Medulla oblongata (tissue), 1 donor: ENCODE results near the gene DDR1.

ENCODE experiments used
- DNase-seq: peaks from one replicate; pipeline ENCODE4 v3.0.0-alpha.2; 2015; ENCODE audit errors: extremely low spot score

The DDR1 gene

DNA sequence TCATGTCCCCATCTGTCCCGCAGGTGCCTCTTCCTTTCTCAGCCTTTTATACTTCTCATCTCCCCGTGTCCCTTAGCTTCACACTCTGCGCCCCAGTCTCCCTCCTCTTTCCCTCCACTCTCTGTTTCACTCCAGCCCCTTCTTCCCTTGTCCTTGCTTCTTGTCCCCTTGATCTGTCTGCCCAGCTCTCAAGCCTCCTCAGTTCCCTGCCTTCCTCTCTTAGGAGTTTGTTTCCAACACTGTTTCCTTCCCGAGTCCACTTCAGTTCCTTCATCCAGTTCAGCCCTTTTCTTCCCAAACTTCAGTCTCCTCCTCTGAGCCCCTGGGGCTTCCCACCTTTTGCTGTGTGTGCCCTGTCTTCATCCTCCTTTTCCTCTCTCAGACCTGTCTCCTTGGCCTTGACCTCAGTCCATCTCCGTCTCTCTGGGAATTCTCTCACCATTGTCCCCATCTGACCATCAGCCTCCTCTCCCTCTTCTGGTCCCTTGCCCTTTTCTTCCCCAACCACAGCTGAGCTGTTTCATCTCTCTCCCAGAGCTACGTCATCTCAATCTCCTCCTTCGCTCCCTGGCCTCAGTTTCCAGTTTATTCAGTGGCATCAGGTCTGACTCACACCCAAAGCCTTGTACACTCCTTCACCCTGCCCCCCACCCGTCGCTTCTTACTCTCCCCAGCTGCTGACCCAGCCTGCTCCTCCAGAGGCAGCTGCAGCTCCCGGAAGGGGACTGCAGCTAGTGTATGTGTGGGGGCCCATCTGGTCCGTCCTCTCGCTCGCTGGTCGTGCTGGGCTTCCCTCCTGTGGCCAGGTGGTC lies 2.7 kb upstream of the DDR1 start:
- DNase-seq = peak; percentile 54

DNA sequence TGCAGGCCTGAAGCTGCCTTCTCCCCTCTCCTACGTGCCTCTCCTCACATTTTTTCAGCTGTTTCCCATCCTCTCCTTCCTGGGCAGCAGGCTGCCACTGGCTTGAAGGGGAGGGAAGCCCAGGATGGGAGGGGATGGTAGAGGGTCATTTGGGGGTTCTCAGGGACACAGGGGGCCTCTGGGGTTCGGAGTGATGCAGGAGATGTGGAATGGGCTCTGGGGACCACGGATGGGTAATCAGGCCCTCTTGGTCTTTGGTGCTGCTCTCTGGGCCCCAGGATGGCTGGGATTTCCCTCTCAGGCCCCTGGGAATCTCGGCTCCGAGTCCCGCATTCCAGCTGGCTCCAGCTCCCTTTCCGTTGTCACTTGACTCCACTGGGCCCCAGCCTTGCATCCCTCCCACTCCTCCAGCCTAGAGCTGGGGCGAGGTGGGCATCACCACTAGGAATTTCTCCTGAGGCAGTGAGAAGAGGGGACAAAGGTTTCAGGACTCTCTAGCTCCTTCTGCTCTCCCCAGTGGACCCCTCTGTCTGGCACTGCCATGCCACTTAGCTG lies 2.0 kb upstream of the DDR1 start:
- DNase-seq = peak; percentile 31

DNA sequence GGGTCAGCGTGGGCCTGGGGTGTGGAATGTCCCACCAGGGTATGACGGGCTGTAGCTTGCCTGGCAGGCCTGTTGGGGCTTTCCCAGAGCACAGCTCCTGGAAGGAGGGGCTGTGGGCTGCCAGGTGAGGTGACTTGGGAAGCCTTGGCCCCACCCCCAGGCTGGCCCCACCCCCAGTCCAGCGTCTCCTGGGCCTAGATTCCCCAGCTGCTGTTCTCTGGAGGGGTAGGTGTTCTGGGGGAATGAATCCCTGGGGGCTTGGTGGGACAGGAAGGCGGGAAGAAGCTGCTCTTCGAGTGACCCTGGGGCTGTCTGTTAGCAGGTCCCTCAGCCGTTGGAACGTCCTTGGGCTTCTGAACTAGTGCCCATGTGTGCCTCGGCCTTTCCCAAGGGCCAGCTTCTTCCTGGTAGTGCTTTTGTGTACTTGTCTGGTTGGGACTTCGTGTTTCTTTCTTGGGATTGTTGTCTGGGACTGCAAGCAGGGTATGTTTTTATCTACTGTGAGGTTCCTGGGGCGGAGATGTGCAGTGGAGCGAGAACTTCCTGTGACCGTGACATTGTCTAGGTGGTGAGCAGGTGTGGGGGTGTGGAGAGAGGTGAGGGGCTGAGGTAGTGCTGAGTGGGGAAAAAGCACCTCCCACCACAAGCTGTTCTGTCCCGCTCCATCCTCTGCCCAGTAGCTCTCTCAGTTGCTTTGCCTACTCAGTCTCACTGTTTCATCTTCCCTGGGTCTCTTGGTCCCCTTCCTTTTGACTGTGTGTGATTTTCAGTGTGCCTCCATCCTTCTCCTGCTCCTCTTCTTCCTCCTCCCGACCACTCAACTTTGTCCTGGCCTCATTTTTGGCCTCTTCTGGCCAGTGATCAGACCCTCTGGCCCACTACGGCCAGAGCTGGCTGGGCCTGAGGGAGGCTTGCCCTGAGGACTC lies 1.3 kb upstream of the DDR1 start:
- DNase-seq = peak; percentile 36

DNA sequence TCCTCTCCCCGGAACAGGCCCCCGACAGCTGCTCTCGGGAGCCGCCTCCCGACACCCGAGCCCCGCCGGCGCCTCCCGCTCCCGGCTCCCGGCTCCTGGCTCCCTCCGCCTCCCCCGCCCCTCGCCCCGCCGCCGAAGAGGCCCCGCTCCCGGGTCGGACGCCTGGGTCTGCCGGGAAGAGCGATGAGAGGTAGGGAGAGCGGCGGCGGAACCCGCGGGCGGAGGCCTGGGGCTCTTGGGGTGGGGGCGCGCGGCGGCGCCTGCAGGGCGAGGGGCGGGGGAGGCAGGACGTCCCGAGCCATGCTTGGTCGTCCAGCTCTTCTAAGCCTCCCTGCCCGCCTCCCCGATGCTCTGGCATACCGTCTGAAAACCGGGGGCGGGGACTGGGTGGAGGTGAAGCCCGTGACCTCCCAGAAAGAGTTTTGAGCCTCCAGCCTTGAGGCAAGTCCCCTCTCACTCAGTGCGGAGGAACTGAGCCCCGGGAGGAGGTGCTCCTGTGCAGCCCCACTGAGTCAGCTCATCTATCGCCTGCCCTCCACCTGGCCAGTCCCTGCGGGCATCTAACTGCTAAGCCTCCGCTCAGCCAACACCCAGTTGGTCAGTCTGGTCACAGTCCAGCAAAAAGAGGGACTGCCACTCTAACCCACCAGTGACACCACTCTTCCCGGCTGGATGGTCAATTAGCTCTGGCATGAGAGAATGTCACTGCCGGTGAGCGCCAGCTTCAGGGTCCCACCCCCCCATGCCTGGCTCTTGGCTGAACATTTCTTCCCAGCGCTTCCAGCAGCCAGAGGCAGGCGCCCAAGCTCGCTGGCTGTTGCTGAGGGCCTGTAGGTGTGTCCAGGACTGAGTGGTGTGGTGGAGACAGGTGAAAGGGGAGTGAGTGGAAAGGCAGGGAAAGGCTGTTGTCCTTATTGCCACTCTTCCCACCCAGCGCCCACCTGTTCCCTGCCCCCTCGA lies 482 bp downstream of the DDR1 start:
- DNase-seq = peak; percentile 71

DNA sequence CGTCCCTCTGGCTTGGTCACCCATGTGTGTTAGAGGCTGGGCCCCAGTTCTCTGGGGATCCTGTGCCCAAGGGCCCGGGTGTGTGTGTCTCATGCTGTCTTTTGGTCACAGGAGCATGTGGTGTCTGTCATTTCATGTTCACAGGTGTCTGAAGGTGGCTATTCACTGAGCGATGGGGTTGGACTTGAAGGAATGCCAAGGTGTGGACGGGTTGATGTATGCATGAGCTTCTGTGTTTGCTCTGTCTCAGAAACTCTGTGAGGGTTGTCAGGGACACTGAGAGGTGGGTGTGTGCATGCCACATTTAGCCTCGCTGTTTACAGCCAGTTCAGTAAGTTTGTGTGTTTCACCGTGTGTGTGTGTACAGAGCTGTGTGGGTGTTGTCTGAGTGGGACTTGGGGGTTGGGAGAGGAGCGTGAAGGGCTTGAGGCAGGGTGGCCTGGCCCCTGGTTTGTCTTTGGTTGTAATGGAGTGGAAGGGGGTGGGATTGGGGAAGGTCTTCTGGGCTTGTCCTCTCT lies 1.2 kb downstream of the DDR1 start:
- DNase-seq = peak; percentile 59

DNA sequence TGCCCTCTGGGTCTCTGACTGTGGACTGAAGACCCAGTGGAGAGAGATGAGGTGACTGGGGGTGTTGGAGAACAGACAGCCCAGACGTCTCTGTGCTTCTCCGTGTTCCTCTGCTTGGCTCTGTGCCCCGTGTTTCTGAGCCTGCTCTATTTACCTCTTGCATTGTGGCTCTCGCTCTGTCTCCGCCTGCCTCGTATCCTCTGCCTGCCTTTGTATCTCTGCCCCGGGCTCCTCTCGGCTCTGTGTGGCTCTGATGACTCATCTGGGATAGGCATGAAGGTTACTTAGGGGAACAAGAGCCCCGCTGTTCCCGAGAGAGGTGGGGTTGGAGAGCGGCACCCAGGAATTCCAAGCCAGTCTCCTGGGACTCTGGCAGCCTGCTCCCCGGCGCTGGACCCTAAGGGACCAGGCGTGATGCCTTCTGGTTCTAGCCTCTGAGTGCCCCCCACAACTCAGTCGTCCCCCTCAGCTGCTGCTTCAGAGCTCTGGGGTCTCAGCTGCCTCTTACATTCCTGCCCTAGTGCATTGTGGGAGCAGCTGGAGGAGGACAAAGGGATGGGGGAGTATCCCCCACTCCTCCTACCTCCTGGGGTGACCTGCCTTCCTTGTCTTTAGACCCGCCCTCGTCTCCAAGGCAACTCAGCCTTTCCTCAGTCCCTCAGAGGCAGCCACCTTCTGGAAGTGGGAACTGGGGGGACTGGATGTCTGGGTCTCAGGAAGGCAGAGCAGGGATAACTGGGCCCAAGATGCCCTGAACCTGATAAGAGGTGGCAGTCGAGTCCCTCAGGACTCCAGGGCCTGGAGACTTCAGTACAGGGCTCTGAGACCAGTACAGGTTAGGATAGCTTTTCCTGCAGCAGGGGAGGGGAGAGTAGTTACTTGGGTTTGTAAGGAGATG lies 1.9 kb downstream of the DDR1 start:
- peak; percentile 78 for DNase-seq

DNA sequence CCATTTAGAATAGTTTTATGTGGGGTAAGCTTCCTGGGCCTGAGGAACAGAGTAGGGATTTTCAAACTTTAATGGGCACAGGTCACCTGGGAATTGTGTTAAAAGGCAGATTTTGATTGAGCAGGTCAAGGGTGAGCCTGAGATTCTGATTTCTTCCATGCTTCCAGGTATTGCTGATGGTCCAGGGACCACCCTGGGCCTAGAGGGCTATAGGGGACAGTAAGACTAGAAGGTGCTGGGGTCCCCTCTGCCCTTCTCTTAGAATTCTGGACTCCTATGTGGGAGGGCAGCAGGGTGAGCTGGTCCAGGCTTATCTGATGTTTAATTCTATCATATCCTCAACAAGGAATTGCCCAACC lies 2.6 kb downstream of the DDR1 start:
- no peak for DNase-seq

DNA sequence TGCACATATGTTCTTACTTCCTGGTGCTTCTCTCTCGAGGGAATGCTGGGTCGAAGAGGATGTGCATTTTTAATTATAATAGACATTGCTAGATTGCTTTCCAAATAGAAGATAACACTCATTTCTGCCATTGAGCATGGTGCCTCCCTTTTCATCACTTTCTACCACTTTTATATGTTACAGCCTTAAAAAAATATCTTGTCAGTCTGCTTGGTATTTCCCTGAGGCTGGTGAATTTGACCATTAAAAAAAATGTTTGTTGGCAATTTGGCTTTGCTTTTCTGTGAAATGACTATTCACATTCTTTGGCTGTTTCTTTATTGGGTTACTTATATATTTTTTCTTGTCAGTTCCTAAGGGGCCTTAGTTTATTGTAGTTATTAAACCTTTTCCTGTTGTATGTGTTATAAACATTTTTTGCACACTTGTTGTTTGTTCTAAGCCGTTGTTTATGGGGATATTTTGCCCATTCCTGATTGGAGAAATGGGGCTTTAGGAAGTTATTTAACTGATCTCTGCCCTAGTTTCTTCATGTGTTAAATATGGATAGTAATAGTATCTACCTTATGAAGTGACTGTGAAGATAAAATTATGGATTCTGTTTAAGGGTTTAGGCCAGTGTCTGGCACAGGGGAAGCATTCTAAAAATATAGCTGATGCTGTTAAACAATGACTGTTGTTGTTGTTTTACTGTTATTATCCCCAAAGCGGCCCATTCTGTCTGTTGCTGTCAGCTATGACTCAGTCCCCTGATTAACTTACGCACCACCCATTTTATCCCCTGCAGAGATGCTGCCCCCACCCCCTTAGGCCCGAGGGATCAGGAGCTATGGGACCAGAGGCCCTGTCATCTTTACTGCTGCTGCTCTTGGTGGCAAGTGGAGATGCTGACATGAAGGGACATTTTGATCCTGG lies 3.8 kb downstream of the DDR1 start:
- DNase-seq = peak; percentile 68

DNA sequence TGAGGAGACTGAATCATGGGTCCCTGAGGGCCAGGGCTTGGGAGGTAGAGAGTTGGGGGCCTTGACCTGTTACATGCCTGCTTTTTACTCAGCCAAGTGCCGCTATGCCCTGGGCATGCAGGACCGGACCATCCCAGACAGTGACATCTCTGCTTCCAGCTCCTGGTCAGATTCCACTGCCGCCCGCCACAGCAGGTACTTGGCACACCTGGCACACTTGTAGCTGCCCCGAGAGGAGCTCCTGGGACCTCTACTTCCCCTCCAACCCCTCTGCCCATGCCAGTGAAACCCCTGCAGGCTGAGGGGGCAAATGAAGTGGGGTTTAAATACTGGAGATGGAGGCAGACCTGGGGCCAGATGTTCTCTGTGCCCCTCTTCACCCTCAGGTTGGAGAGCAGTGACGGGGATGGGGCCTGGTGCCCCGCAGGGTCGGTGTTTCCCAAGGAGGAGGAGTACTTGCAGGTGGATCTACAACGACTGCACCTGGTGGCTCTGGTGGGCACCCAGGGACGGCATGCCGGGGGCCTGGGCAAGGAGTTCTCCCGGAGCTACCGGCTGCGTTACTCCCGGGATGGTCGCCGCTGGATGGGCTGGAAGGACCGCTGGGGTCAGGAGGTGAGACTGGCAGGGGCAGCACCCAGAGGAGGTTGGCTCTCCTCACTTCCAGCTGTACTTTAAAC lies 4.6 kb downstream of the DDR1 start:
- DNase-seq = no peak

DNA sequence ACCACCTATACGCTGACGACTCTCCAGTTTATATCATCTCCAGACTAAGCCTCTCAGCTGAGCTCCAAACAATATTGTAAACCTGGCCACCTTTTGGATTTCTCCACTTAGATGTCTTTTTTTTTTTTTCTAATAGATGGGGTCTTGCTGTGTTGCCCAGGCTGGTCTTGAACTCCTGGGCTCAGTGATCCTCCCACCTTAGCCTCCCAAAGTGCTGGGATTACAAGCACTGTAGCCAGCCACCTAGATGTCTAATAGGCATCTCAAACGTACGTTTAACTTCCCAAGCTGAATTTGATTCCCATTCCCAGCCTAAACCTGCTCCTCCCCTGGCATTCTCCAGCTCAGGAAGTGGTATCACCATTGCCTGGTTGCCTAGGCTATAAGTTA lies 5.2 kb downstream of the DDR1 start:
- DNase-seq = no peak

DNA sequence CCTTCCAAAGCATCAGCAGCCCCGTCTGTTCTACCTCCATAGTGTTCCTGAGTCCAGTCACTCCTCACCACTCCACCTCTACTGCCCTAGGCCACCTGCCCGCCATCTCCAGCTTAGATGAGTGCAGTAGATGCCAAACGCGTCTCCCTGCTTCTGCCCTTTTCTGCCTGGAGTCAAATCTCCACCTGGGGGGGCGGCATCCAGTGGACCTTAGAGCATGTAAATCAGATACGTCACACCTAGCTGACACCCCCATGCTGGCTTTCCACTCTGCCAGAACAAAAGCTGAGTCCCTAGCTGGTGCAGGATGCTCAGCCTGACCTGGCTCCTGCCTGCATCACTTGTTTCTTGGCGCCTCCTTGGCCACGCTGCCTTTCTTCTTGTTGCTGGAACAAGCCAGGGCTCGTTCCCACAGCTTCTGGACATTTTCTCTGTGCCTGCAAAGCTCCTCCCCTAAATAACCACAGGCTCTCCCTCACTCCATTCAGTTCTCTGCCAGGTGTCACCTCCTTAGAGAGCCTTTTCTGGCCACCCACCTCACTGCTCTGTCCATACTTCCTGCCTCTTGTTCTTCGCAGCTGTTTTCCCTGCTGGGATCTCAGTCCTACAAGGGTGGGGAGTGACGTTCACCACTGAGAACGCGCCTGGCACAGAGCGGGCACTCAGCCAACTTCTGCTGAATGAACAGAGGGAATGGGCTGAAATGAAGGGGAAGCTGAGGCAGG lies 5.8 kb downstream of the DDR1 start:
- peak; percentile 92 for DNase-seq

DNA sequence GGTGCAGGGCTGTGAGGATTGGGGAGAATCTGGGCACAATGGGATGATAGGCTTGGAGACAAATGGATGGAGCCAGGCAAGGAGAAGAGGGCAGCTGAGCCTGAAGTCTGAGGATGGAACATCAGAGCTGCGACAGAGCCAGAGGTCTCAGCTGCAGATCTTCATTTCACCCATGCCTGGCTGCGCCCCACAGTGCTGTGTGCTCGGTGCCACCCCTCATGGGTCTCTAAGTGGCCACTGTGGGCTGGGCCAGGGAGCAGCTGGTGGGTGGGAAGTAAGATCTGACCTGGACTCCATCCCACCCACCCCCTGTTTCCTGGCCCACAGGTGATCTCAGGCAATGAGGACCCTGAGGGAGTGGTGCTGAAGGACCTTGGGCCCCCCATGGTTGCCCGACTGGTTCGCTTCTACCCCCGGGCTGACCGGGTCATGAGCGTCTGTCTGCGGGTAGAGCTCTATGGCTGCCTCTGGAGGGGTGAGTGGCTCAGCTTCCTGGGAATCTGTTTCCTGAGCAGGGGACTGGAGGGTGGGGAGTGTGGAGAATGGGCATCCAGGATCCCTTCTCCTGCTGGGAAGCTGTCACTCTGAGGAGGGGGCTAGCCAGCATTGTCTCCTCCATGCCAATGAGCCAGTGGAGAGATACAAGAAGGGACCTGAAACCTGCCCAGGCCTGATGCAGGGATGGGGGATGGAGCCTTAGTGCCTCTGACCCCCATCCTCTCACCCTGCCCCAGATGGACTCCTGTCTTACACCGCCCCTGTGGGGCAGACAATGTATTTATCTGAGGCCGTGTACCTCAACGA lies 6.5 kb downstream of the DDR1 start:
- DNase-seq = no peak

DNA sequence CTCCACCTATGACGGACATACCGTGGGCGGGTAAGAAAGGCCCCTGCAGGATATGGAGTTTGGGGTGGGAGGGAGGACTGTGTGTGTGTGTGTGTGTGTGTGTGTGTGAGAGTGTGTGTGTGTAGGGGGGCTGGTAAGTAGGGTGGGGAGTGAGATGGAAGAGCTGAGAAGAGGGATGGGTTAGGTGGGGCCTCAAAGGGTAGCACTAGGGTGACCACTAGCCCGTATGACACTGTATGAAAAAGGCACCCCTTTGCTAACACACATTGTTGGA lies 7.1 kb downstream of the DDR1 start:
- DNase-seq = no peak

DNA sequence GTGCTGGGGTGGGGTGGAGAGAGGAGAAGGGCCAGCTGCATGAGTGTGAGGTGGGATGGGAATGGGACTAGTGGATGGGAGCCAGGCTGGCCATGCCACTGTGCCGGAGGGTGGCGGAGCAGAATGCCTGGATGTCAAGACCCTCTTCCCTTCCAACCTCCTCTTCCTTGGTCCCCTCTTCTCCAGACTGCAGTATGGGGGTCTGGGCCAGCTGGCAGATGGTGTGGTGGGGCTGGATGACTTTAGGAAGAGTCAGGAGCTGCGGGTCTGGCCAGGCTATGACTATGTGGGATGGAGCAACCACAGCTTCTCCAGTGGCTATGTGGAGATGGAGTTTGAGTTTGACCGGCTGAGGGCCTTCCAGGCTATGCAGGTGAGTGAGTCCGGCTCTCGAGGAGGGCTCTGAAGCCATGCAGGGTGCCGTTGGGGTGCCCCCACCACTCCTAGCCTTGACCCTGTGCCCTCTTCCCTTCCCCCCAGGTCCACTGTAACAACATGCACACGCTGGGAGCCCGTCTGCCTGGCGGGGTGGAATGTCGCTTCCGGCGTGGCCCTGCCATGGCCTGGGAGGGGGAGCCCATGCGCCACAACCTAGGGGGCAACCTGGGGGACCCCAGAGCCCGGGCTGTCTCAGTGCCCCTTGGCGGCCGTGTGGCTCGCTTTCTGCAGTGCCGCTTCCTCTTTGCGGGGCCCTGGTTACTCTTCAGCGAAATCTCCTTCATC lies 7.7 kb downstream of the DDR1 start:
- DNase-seq = no peak

DNA sequence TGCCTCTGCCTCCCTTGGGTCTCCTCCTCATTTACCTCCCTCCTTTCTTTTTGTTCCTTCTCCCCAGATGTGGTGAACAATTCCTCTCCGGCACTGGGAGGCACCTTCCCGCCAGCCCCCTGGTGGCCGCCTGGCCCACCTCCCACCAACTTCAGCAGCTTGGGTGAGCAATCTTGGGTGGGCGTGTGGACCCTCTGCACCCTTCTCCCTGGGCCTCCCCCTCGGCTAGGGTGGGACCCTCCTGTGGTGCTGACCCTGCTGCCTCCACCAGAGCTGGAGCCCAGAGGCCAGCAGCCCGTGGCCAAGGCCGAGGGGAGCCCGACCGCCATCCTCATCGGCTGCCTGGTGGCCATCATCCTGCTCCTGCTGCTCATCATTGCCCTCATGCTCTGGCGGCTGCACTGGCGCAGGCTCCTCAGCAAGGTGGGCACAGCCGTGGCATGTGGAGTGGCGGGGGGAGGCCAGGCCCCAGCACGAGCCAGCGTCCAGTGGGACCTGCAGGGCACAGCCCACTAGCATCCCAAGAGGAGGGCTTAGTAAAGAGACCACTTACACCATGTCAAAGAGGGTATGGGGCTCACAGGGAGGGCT lies 8.8 kb downstream of the DDR1 start:
- DNase-seq = no peak

DNA sequence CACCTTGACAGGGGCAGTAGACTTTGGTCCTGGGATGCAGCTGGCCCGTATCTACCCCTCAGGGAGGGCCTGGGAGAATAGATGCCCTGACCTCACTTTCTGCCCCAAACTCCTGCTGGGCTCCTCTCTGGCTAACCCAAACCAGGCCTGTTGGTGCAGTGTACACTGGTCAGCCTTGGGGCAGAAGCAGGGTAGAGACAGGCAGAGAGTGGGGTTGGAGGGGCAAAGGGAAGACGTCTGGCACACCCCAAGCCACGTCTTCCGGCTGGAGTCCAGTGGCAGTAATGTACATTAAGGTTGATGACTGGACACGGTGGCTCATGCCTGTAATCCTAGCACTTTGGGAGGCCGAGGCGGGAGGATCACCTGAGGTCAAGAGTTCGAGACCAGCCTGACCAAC lies 9.3 kb downstream of the DDR1 start:
- DNase-seq = no peak
